Right lobe of liver (tissue), 4 donors: ENCODE data around the gene HYOU1.

Source experiments
- POLR2A ChIP-seq: fragments of 450-650 bp; IDR thresholded peaks from one replicate; pipeline ENCODE4 v1.6.1; 2017; ENCODE audit warnings: antibody characterized with exemption, mild to moderate bottlenecking
- TF ChIP-seq, protein P1 (sequence below), 4 donors: fragments of 200-600 bp in 3 of 4; fragments of 450-650 bp in 1 of 4; IDR thresholded peaks; one replicate each; pipeline versions ENCODE4 v1.5.1 to v1.8.0; 2016 to 2022; ENCODE audit warnings: antibody characterized with exemption in 4 of 4, mild to moderate bottlenecking in 2 of 4
- donor health status: DM: no; HTN: no; CAD: no.
- donor health status: DM: no; HTN: no; CAD: no.
- donor health status: DM: no; HTN: yes; CAD: no.

GRCh38 chr11:119025541-119025940 lies 31.5 kb downstream of the HYOU1 start:
- TF ChIP-seq, protein P1, sequence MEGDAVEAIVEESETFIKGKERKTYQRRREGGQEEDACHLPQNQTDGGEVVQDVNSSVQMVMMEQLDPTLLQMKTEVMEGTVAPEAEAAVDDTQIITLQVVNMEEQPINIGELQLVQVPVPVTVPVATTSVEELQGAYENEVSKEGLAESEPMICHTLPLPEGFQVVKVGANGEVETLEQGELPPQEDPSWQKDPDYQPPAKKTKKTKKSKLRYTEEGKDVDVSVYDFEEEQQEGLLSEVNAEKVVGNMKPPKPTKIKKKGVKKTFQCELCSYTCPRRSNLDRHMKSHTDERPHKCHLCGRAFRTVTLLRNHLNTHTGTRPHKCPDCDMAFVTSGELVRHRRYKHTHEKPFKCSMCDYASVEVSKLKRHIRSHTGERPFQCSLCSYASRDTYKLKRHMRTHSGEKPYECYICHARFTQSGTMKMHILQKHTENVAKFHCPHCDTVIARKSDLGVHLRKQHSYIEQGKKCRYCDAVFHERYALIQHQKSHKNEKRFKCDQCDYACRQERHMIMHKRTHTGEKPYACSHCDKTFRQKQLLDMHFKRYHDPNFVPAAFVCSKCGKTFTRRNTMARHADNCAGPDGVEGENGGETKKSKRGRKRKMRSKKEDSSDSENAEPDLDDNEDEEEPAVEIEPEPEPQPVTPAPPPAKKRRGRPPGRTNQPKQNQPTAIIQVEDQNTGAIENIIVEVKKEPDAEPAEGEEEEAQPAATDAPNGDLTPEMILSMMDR (IDR thresholded peaks at IDR 0.05): no peak
- TF ChIP-seq POLR2A: no peak
